HG02588 (cell line): ENCODE results near the gene ABLIM1.

ENCODE experiments used
- ATAC-seq: cut with Tn5 transposase; IDR thresholded peaks from one replicate; pipeline ENCODE4 v1.9.1; 2021; ENCODE audit warnings: mild to moderate bottlenecking, moderate library complexity; ENCODE audit not compliant: unreplicated experiment

ABLIM1 gene

GRCh38 chr10:114427124-114427852 lies 230.8 kb downstream of the ABLIM1 start:
- no peak for ATAC-seq

- ATAC-seq: no peak
Measured at GRCh38 chr10:114426476-114426875, 231.6 kb downstream of the ABLIM1 start.

DNA sequence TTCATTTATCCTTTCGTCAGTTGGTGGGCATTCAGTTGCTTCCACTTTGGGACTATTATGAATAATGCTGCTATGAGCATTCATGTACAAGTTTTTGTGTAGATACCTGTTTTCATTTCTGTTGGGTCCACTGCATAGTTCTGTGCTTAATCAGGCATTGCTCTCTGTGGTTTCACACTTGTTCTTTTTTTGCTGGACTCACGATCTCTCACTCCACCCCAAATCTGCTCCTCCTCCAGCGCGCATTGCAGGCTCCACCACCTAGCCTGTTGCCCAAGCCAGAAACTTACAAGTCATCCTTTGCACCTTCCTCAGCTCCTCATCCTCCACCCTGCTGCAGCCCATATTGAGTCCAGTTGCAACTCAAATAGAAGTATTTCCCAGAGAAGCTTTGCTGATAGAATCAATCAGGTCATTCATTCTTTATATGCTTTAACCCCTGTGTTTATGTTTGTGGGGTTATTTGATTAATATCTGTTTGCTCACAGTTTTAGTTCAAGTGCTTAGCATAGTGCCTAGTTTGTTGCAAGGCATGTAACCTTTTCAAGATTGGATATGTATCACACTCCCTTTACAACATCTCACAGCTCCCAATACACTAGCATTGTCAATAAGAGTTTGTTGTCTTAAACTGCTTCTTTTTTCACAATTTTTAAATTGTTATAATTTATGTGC lies 237.1 kb downstream of the ABLIM1 start:
- ATAC-seq: no peak

DNA sequence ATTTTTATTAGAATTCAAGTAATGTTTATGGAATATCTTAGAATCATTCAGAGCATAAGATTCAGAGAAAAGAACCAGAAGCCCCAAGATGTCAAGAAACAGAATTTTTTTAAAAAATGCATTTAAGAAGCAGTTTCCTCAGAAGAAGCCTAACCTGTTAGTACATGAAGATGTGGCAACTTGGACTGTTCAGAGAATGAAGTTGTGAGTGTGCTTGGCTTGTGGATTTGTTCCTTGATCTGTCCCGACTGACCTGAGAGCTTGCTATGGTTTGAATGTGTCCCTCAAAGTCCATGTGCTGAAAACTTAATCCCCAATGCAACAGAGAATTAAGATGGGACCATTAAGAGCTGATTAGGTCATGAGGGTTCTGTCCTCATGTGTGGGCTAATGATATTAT lies 240.0 kb downstream of the ABLIM1 start:
- ATAC-seq: no peak

DNA sequence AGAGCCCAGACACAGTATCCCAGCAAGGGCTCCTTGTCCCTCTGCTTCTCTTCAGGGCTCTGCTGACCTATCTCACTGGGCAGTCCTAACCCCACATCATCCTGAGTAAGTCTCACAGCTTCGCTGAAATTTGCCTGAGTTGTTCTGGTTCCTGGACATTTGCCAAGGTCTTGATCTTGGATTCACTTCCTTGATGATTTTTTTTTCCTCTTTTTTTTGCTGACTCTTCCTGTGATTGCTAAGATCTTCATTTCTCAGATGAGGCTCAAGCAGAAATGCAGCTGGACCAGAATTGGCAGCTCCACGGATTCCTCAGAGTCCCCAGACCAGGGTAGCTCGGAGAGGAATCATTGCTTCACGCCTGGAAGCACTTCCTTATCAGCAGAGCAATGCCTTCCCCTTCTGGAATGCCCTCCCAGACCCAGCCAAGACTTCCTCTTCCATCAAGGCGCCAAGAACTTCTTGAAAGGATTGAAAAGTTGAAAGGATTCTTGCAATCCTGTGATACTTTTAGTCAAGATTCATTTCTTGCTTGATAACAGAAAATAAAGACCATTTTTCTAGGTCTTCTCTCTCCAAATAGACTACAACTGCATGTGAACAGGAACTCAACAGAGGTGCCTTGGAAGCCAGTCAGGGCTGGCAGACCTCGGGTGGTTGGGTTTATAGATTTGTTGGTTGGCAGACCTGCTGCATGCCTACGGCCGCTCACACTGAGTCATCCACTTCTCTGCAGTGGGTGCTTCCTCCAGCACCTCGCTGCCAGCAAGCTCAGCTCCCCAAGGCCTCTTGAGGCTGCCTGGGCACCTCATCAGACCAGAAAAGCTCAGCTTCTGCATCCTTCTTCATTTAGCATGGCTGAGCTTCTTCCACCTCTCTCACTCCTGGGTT lies 244.9 kb downstream of the ABLIM1 start:
- ATAC-seq: no peak

DNA sequence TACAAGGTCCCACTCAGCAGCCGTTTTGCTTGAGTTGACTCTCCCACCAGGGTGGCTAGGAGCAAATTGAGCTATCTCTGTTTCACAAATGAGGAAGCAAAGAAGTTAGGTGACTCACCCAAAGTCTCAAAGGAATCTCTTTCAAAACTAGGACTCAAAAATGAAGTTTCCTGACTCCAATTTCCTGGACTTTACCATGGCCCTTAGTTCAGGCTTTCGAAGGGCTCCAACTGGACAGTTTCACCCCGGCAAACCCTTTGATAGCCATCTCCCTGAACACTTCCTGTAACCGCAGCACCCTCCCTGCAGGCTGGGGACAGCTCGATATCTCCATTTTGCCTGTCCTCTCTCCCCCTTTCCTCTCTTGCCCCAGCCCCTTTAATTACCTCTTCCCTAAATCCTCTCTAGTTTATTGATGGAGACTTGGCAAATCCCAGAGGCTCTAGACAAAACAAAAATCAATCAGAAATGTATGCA lies 249.1 kb downstream of the ABLIM1 start:
- ATAC-seq: no peak

- ATAC-seq: no peak
Measured at GRCh38 chr10:114408112-114408967, 249.7 kb downstream of the ABLIM1 start.

GRCh38 chr10:114406455-114406854 lies 251.6 kb downstream of the ABLIM1 start:
- ATAC-seq: no peak

DNA sequence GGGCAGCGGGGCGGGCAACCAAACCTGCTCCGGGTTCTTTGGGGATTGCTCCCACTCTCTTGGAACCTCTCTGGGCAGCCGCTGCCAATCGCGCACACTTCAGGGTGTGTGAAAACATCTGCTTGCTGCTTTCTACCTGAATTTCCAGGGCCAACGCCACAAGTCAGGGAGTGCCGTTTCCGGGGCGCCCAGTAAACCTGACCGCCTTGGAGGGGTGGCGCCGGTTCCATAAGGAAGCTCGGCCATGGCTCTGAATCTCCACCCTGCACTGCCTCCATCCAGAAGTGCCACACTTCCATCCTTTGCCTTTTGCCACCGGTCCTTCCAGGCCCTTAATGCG lies 253.1 kb downstream of the ABLIM1 start:
- ATAC-seq: no peak

DNA sequence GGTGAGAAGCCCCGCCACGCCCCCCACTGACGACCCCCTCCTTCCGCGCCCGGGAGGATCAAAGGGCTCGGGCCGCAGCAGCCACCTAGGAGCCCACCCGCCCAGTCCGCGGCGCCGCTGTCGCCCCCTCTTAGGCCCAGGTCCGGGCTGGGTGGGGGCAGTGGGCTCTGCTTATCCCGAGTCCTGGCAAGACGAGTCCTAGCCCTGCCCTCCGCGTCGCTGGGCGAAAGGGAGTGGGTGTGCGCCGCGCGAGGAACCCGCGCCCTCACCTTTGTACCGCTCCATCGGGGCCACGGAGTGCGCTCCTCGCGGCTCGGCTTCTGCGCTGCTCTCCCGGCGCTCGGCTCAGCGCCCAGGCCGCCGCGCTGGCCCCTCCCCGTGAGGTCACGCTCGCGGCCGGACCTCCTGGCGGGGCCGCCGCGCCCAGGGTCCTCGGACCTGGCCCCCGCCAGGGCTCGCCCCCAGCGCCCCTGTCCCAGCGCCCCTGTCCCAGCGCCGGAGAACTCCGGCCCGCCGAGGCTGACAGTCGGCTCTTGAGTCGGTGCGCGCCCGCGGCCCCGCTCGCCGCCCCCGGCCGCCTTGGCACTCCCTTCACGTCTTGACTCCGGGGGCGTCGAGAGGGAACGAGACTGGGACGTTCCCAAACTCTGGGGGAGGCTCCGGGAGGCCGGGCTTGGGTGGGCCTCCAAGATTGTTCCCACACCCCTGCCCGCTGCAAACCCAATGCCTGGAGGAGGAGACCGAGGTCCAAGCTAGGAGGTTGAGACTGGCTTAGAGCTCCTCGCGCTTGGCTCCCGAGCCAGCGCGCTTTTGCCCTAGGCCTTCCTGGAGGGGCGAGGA lies 253.7 kb downstream of the ABLIM1 start, which contains the start of gene AFAP1L2:
Gene AFAP1L2 (minus strand): TSS at position 332 of the 840 bp plus-strand sequence. CDS start 47 bp downstream, at position 285.
- ATAC-seq: no peak

- ATAC-seq: no peak
Measured at GRCh38 chr10:114403541-114404161, 254.4 kb downstream of the ABLIM1 start.

DNA sequence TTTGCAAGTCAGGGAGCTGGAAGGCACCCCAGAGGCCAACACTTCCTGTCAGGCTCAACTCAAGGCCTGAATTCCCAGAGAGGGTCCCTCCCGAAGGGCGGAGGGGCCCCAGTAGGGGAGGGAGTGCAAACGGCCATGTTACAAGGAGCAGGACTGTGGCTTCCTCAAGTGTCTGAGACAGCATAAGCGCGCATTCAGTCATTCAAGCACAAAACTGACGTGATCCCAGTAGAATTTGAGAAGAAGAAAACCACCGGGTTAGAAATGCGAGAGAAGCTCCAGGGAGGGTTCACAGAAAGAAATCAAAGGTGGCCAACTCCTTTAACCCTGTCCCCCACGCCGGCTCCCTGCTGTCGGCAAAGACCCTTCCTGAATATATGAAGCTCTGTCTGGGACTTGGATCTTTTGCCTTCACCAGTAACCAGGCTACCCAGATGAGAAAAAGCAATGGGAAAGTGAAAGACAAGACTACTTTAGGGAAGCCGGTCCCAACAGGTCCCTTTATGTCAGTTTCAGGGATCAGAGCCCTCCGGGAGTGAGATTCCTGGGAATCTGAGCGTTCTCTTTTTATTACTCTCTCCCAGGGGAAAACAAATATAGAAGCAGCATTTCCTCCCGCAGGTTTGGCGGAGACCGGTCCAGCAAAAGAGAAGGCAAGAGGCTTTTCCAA lies 255.1 kb downstream of the ABLIM1 start:
- no peak for ATAC-seq

DNA sequence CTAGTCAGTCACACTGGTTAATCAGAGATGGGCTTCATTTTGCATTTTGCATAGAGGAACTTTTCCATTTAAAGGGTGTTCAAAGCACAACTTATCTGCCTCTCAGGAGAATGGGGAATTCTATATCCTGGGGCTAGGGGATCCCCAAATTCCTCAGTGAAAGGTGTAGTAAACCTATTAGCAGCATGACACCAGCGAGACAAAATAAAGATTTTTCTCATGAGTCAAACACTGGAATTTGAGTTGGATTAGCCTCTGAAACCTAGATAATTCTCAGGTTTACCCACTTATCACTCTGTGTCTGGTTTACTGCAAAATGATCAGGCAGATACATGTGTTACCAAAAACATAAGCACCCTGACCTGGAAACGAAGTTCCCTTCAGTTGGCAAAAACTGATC lies 255.8 kb downstream of the ABLIM1 start:
- ATAC-seq: no peak

DNA sequence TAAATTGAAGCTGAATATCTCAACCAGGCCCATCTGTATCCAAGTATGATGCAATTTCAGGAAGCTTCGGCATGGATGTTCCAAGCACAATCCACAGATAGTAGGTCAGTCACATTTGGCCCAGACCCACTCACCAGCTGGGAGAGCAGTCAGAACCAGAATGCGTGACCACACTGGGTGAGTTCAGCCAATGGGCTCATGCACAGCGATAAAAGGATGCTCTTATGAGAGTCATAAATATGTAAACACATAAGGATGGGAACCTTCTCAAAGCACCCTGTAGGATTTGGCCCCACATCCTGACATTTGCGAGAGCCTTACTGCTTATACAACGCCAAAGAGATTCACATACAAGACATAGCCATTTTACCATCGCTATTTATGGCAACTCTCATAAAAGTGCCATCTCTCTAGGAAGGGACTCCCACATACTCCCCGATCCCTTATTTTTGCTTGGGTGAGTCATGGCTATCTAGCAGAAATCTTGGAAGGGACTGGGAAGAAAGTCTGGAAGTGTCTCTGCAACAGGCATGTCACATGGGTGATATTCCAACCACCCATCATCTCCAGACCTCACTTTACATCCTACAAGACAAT lies 256.8 kb downstream of the ABLIM1 start:
- no peak for ATAC-seq

GRCh38 chr10:114400091-114400490 lies 258.0 kb downstream of the ABLIM1 start:
- no peak for ATAC-seq

GRCh38 chr10:114399576-114399975 lies 258.5 kb downstream of the ABLIM1 start:
- no peak for ATAC-seq

- ATAC-seq: no peak
Measured at GRCh38 chr10:114398587-114399331, 259.3 kb downstream of the ABLIM1 start.
